WERI-Rb-1 (cell line): Measurements from ENCODE around the gene PRM2.

Source experiments
- DNase-seq: peaks from one replicate; pipeline ENCODE4 v3.0.0-alpha.2; 2020
- H3K27ac ChIP-seq: fragments of 250-450 bp; sonication (Bioruptor Pico); 2 replicates; pipeline ENCODE4 v1.5.1; 2020; ENCODE audit warnings: mild to moderate bottlenecking, moderate library complexity
- H3K27me3 ChIP-seq: fragments of 250-450 bp; sonication (Bioruptor Pico); 2 replicates; pipeline ENCODE4 v1.5.1; 2021; ENCODE audit warnings: mild to moderate bottlenecking, low read depth, moderate library complexity; ENCODE audit not compliant: insufficient read depth, severe bottlenecking
- H3K36me3 ChIP-seq: fragments of 250-450 bp; sonication (Bioruptor Pico); 2 replicates; pipeline ENCODE4 v1.5.1; 2020; ENCODE audit warnings: mild to moderate bottlenecking, moderate library complexity
- H3K4me3 ChIP-seq: 2 replicates; pipeline ENCODE4 v1.5.1; 2011; ENCODE audit warnings: low read depth, mild to moderate bottlenecking, control low read depth, low read length
- H3K9me3 ChIP-seq: fragments of 250-450 bp; sonication (Bioruptor Pico); 2 replicates; pipeline ENCODE4 v1.5.1; 2021; ENCODE audit warnings: mild to moderate bottlenecking, moderate library complexity; ENCODE audit not compliant: severe bottlenecking
- TF ChIP-seq, protein P1 (sequence below): IDR thresholded peaks from 2 replicates; pipeline ENCODE4 v1.5.1; 2011; ENCODE audit warnings: low read depth, mild to moderate bottlenecking, control low read depth, inconsistent platforms, low read length

PRM2 gene

DNA sequence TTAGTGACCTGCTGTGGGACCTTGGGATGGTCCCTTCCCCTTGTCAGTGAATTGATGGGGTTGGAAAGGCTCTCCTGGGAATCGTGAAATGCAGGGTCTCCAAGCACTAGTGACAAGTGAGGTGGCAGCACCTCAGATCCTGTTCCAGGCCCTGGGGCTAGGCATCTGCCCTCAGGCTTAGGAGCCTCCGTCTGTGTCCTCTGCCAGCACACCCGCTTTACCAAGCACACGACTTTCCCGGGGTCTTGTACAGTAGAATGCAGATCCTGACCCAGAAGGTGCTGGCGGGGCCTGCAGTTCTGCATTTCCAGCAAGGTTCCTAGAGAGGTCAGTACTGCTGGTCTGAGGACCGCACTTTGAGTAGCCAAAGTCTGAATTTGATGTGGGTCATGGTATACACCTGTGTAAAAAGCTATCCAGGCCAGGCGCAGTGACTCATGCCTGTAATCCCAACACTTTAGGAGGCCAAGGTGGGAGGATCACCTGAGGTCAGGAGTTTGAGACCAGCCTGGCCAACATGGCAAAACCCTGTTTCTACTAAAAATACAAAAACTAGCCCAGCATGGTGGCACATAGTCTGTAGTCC lies 38.1 kb upstream of the PRM2 start:
- Histone ChIP-seq H3K4me3 (no peak overlapping the region), H3K27ac (no peak overlapping the region), H3K36me3 (no peaks in the 10 kb centered on the region), H3K27me3 (no peaks in the 10 kb centered on the region), H3K9me3 (no peaks in the 10 kb centered on the region)
- TF ChIP-seq, protein P1, sequence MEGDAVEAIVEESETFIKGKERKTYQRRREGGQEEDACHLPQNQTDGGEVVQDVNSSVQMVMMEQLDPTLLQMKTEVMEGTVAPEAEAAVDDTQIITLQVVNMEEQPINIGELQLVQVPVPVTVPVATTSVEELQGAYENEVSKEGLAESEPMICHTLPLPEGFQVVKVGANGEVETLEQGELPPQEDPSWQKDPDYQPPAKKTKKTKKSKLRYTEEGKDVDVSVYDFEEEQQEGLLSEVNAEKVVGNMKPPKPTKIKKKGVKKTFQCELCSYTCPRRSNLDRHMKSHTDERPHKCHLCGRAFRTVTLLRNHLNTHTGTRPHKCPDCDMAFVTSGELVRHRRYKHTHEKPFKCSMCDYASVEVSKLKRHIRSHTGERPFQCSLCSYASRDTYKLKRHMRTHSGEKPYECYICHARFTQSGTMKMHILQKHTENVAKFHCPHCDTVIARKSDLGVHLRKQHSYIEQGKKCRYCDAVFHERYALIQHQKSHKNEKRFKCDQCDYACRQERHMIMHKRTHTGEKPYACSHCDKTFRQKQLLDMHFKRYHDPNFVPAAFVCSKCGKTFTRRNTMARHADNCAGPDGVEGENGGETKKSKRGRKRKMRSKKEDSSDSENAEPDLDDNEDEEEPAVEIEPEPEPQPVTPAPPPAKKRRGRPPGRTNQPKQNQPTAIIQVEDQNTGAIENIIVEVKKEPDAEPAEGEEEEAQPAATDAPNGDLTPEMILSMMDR = no peak
- no peak for DNase-seq

DNA sequence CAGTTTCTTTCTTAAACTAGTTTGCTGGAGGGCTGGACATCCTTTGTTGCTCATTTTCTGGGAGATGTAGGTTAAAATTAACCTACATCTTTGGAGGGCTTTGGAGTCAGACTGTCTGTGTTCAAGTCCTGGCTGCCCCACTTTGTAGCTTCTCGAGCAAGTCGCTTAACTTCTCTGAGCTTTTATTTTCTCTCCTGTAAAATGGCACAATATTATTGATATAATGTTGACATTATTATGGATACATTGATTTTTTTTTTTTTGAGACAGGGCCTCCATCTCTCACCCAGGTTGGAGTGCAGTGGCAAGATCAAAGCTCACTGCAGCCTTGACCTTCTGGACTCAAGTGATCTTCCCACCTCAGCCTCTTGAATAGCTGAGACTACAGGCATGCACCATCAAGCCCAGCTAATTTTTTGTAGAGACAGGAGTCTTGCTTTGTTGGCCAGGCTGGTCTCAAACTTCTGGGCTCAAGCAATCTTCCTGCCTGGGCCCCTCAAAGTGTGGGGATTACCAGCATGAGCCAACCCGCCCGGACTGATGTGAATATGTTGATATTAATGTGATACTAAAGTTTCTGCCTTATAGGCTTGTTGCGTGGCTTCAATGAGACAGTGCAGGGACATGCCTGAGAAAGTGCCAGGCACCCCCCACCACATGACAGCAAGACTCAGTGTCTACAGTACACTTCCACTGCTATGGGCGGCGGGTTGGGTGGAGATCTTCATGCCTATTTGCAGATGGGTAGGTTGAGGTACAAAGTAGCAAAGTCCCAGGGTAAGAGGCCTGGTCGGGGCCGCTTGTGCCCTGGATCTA lies 37.4 kb upstream of the PRM2 start:
- no peak for DNase-seq
- no peaks in the 10 kb centered on the region for H3K9me3 ChIP-seq
- no peak overlapping the region for H3K4me3 ChIP-seq
- TF ChIP-seq, protein P1 = no peak
- no peaks in the 10 kb centered on the region for H3K36me3 ChIP-seq
- H3K27me3 ChIP-seq = no peaks in the 10 kb centered on the region
- no peak overlapping the region for H3K27ac ChIP-seq

DNA sequence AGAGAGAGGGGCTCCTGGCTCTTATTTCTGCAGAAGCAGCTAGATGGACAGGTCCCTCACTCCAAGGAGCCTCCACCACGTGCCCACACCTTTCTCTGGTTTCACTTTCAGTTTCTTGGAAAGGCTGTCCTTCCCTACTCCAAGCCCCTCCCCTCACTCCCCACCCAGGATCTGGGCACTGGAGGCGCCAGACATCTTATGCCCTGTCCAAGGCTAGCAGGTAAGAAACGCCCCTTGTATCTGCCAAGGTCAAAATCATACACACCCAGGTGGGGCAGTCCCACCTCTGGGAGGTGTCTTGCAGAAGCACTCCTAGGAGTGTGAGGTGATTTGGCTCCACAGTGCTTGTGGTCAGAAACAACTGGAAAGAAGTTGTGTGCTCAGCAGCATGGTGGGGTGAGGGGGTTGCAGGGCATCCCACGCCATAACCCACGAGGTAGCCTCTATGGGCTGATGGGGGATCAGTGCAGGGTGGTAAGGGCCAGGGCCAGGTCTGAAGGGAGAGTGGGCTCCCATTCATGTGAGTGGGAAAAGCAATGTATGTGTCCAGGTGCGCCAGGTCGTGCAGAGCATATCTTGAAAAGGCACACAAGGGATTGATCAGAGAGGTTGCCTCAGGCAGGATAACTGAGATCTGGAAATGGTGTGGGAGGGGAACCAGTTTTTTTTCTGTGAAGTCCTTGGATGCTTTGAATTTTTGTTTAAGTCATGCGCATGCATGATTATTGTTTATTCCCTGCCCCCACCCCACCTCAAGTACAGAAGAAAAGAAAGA lies 36.6 kb upstream of the PRM2 start:
- Histone ChIP-seq H3K27me3 (no peaks in the 10 kb centered on the region), H3K27ac (no peak overlapping the region), H3K36me3 (no peaks in the 10 kb centered on the region), H3K9me3 (no peaks in the 10 kb centered on the region), H3K4me3 (no peak overlapping the region)
- DNase-seq = no peak
- TF ChIP-seq, protein P1 = no peak

DNA sequence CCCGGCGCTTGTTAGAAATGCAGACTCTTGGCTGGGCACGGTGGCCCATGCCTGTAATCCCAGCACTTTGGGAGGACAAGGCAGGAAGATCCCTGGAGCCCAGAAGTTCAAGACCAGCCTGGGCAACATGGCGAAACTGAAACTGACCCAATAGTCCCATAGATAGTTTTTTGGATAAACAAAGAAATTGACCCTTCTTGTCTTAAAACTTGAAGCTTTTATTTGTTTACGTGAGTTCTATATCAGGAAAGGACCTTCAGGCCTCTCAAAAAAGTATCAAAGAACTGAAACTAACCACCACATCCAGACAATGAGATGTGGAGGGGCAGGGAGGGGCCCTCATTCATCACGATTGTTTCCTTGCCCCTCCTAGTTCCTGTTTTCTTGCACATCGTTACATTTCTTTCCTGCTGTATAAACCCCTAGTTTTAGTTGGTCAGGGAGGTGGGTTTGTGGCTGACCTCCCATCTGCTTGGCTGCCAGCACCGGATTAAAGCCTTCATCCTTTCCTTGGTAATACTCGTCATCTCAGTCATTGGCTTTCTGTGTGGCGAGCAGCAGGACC lies 34.8 kb upstream of the PRM2 start:
- H3K4me3 ChIP-seq = no peak overlapping the region
- no peaks in the 10 kb centered on the region for H3K9me3 ChIP-seq
- H3K27ac ChIP-seq = no peak overlapping the region
- H3K36me3 ChIP-seq = no peaks in the 10 kb centered on the region
- DNase-seq = no peak
- TF ChIP-seq, protein P1 = no peak
- no peaks in the 10 kb centered on the region for H3K27me3 ChIP-seq

DNA sequence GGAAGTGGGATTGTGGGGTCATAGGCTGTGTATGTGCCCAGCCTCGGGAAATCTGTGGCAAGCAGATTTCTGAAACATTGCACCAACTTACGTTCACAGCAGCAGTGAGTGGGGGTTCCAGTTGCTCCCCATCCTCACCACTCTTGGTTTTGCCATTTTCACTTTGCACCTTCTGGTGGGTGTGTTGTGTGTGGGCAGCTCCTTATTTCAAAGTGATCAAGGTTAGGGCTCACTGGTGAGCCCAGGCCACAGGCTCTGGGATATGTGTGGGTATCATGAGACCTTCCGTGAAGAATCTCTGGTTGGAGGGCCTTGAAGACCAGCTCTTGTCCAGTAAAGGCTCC lies 34.3 kb upstream of the PRM2 start:
- Histone ChIP-seq H3K9me3 (no peaks in the 10 kb centered on the region), H3K4me3 (no peak overlapping the region), H3K27me3 (no peaks in the 10 kb centered on the region), H3K36me3 (no peaks in the 10 kb centered on the region), H3K27ac (no peak overlapping the region)
- TF ChIP-seq, protein P1 = no peak
- DNase-seq = no peak
